ENCODE results near the gene ADGRG4. TPM values are rescaled to one million over a fixed set of nuclear protein-coding genes. Genes with fewer than 3 reads are reported as not detected.

The ADGRG4 gene
- total RNA-seq, 3 donors from 2014 or later (not counting 1 experiment from before 2014, with no cell fraction given) = not detected

DNA sequence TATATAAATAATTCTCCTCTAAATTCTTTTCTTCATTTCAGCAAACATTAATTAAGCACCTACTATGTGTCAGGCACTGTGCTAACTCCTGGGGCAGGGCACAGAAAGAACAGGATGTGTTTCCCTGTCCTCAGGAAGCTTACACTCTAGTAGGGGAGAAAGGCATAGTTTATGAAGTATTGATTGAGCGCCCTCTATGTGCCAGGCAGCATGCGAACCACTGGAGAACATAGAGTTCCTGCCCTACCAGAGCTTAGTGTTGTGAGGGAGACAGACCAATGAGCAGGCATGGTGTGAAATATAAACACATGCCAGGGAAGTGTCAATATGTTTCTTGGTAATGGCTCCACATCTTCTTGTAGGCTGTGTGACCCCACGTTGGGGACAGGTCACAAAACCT, 3.7 kb downstream of the ADGRG4 start:
- no peaks in the 10 kb centered on the region for H3K4me1 ChIP-seq (ENCODE audit: control insufficient read depth, insufficient read depth, low read length)
- Mint-ChIP-seq H3K4me3 (no peak overlapping the region), H3K4me1 (no peaks in the 10 kb centered on the region), H3K27ac (no peak overlapping the region), H3K36me3 (no peaks in the 10 kb centered on the region), H3K27me3 (ENCODE audit: low read depth in 2 of 2) (peaks cover 5 to 36% of the 10 kb centered on the region in 2 donors), H3K9me3 (no peaks in the 10 kb centered on the region)
- no peak overlapping the region for H3K27ac ChIP-seq (ENCODE audit: low read length)
- H3K27me3 ChIP-seq (ENCODE audit: control insufficient read depth, insufficient read depth, low read length) = no peaks in the 10 kb centered on the region
- ATAC-seq (no peak), DNase-seq (no peak)
- no peaks in the 10 kb centered on the region for H3K36me3 ChIP-seq (ENCODE audit: control insufficient read depth, insufficient read depth, low read length)
- H3K9me3 ChIP-seq (ENCODE audit: control insufficient read depth, insufficient read depth, low read length) = no peaks in the 10 kb centered on the region
- no peak overlapping the region for H3K4me3 ChIP-seq (ENCODE audit: low read length)
- TF ChIP-seq, protein P1, sequence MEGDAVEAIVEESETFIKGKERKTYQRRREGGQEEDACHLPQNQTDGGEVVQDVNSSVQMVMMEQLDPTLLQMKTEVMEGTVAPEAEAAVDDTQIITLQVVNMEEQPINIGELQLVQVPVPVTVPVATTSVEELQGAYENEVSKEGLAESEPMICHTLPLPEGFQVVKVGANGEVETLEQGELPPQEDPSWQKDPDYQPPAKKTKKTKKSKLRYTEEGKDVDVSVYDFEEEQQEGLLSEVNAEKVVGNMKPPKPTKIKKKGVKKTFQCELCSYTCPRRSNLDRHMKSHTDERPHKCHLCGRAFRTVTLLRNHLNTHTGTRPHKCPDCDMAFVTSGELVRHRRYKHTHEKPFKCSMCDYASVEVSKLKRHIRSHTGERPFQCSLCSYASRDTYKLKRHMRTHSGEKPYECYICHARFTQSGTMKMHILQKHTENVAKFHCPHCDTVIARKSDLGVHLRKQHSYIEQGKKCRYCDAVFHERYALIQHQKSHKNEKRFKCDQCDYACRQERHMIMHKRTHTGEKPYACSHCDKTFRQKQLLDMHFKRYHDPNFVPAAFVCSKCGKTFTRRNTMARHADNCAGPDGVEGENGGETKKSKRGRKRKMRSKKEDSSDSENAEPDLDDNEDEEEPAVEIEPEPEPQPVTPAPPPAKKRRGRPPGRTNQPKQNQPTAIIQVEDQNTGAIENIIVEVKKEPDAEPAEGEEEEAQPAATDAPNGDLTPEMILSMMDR (IDR thresholded peaks at IDR 0.05) = no peak
- intact Hi-C loops (cut with micrococcal nuclease) = no loop called here
- WGBS (ENCODE audit: insufficient coverage) = 88% methylated on average over 3 of the region's 3 CpGs

DNA sequence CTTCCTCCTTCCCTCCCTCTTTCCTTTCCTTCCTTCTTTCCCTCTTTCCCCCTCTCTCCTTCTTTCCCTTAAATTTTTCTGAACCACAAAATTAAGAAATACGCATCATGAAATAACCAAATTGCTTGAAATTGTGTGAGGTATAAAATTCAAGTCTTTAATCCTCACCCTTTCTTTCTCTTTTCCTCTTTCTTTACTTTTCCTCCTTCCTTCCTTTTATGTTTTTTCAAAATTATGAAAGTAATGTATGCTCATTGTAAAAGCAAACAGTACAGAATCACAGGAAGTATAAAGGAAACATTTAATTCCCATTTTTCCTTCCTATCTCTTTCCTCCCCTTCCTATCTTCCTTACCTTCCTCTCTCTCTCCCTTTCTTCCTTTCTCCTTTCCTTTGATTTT, 5.4 kb downstream of the ADGRG4 start:
- Histone ChIP-seq H3K4me1 (ENCODE audit: control insufficient read depth, insufficient read depth, low read length) (no peaks in the 10 kb centered on the region), H3K36me3 (ENCODE audit: control insufficient read depth, insufficient read depth, low read length) (no peaks in the 10 kb centered on the region), H3K27me3 (ENCODE audit: control insufficient read depth, insufficient read depth, low read length) (no peaks in the 10 kb centered on the region), H3K9me3 (ENCODE audit: control insufficient read depth, insufficient read depth, low read length) (no peaks in the 10 kb centered on the region), H3K4me3 (ENCODE audit: low read length) (no peak overlapping the region), H3K27ac (ENCODE audit: low read length) (no peak overlapping the region)
- H3K36me3 Mint-ChIP-seq = no peaks in the 10 kb centered on the region
- no peak for DNase-seq
- no peaks in the 10 kb centered on the region for H3K4me1 Mint-ChIP-seq
- ATAC-seq = no peak
- no peak overlapping the region for H3K4me3 Mint-ChIP-seq
- no CpG with 5 or more reads among the region's 1 CpG for WGBS (ENCODE audit: insufficient coverage)
- no peak overlapping the region for H3K27ac Mint-ChIP-seq
- intact Hi-C loops (cut with micrococcal nuclease) = no loop called here
- H3K27me3 Mint-ChIP-seq (ENCODE audit: low read depth in 2 of 2) = peaks cover 5 to 36% of the 10 kb centered on the region in 2 donors
- TF ChIP-seq, protein P1 (IDR thresholded peaks at IDR 0.05) = no peak
- no peaks in the 10 kb centered on the region for H3K9me3 Mint-ChIP-seq

DNA sequence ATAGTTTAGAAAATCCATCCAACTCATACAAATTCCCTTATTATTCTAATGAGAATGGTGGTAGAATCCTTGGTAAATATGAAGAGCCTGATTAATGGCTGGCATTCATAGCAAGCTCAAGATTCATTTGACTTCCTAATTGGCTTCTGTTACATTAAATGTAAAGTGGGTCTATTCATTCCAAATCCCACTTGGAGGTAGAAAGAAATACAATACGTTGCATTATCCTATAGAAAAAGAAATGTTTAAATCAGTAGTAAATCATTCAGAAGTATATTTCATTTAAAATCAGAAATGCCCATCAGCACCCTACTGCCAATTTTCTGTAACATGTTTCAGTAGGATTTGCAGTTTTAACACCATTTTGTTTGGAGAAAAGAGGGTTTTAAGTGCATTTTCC, 6.7 kb downstream of the ADGRG4 start:
- H3K27ac ChIP-seq (ENCODE audit: low read length) = no peak overlapping the region
- H3K4me1 ChIP-seq (ENCODE audit: control insufficient read depth, insufficient read depth, low read length) = no peaks in the 10 kb centered on the region
- H3K27me3 Mint-ChIP-seq (ENCODE audit: low read depth in 2 of 2) = peaks cover 5 to 27% of the 10 kb centered on the region in 2 donors
- TF ChIP-seq, protein P1 (IDR thresholded peaks at IDR 0.05) = no peak
- WGBS (ENCODE audit: insufficient coverage) = no CpG with 5 or more reads among the region's 1 CpG
- ATAC-seq (no peak), DNase-seq (no peak)
- H3K9me3 ChIP-seq (ENCODE audit: control insufficient read depth, insufficient read depth, low read length) = no peaks in the 10 kb centered on the region
- H3K9me3 Mint-ChIP-seq = no peaks in the 10 kb centered on the region
- H3K4me1 Mint-ChIP-seq = no peaks in the 10 kb centered on the region
- intact Hi-C loops (cut with micrococcal nuclease) = no loop called here
- H3K27ac Mint-ChIP-seq = no peak overlapping the region
- no peaks in the 10 kb centered on the region for H3K36me3 ChIP-seq (ENCODE audit: control insufficient read depth, insufficient read depth, low read length)
- H3K27me3 ChIP-seq (ENCODE audit: control insufficient read depth, insufficient read depth, low read length) = no peaks in the 10 kb centered on the region
- H3K4me3 Mint-ChIP-seq = no peak overlapping the region
- H3K36me3 Mint-ChIP-seq = no peaks in the 10 kb centered on the region
- H3K4me3 ChIP-seq (ENCODE audit: low read length) = no peak overlapping the region

- intact Hi-C loops (cut with micrococcal nuclease) = no loop called here
These were observed 9.6 kb downstream of the ADGRG4 start for GRCh38 chrX:136310411-136310810.

More at GRCh38 chrX:136310411-136310810, 9.6 kb downstream of the ADGRG4 start:
- Histone ChIP-seq H3K4me3 (ENCODE audit: low read length) (no peak overlapping the region), H3K27ac (ENCODE audit: low read length) (no peak overlapping the region), H3K36me3 (ENCODE audit: control insufficient read depth, insufficient read depth, low read length) (no peaks in the 10 kb centered on the region), H3K27me3 (ENCODE audit: control insufficient read depth, insufficient read depth, low read length) (no peaks in the 10 kb centered on the region), H3K4me1 (ENCODE audit: control insufficient read depth, insufficient read depth, low read length) (no peaks in the 10 kb centered on the region), H3K9me3 (ENCODE audit: control insufficient read depth, insufficient read depth, low read length) (no peaks in the 10 kb centered on the region)
- no peak for DNase-seq
- Mint-ChIP-seq H3K4me3 (no peak overlapping the region), H3K4me1 (no peaks in the 10 kb centered on the region), H3K27me3 (ENCODE audit: low read depth in 2 of 2) (peaks cover 5 to 26% of the 10 kb centered on the region in 2 donors), H3K9me3 (no peaks in the 10 kb centered on the region), H3K27ac (no peak overlapping the region), H3K36me3 (no peaks in the 10 kb centered on the region)
- 100% methylated on average over 2 of the region's 2 CpGs for WGBS (ENCODE audit: insufficient coverage)
- TF ChIP-seq, protein P1 (IDR thresholded peaks at IDR 0.05) = no peak
- no peak for ATAC-seq
